Raji (cell line): ENCODE data around the gene TIMP4.

Experiments
- POLR2A ChIP-seq: IDR thresholded peaks from 2 replicates; pipeline ENCODE4 v1.6.1; 2011; ENCODE audit warnings: low read depth, low read length, control low read depth; ENCODE audit not compliant: insufficient read depth

The TIMP4 gene

DNA sequence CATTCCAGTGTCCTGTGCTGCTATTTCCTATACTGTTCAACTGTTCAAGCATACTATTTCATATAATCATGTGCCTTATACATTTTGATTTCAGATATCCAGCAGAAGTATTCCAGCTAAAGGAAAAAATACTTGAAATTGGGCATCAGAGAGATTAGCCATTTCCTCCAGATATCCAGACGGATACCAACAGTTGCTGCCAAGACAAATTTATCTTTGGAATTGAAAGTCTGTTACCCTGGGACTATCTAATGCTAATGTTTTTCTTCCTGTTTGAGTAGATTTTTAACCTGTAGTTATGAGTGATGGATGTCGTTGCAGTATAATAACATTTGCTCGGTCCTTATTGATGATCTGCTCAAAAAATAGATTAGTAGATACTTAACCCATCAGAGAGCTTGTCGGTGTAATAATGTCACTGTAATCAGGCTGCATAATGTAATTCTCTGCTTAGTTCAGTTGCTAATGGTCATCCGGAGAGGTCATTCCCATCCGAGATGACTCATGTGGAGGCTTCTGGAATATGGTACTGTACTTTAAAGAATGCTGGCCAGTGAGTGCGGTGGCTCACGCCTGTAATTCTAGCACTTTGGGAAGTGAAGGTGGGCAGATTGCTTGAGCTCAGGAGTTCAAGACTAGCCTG, 51.5 kb downstream of the TIMP4 start:
- no peak for TF ChIP-seq POLR2A
